Measurements from ENCODE around the gene ACTMAP. TPM values are rescaled to one million over a fixed set of nuclear protein-coding genes. Genes with fewer than 3 reads are reported as not detected.
A peak's percentile ranks its signal among the peaks of the same experiment; 100 is the strongest.
"Not testable (repeated sequence)": the region's sequence is repeated elsewhere in the genome, so short reads cannot be mapped to it uniquely, and the experiment has no call there.

Gene ACTMAP
- total RNA-seq, 6 experiments from 2014 or later = 2.9 to 11.2 (median 4.4) TPM

DNA sequence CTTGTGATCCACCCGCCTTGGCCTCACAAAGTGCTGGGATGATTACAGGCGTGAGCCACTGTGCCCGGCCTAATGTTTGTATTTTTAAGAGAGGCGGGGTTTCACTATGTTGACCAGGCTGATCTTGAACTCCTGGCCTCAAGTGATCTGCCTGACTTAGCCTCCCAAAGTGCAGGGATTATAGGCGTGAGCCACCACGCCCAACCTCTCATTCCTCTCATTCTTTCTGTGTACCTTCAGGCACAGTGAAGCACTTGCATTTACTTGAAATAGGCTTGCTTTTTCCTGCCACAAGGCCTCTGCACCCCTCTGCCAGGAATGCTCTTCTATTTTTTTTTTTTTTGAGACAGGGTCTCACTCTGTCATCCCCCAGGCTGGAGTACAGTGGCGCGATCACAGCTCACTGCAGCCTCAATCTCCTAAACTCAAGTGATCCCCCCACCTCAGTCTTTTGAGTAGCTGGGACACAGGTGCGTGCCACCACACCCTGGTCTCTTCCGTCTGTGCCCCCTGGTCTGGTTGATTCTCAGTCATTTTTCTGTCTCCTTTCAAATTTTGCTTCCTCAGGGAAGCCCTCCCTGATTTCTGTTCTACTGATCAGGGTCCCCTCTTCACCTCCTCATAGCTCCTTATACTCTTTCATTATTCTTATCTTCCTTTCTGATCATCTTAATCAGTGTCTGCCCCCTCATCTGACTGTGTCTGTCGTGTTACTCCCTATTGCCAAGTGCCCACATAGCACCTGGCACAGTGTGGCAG, 15.1 kb downstream of the ACTMAP start:
- Histone ChIP-seq H3K9me3 (no peaks in the 10 kb centered on the region), H3K27me3 (no peaks in the 10 kb centered on the region), H3K4me1 (peaks cover 0 to 8% (median 0%) of the 10 kb centered on the region in 4 donors), H3K36me3 (peaks cover 13 to 72% (median 28%) of the 10 kb centered on the region in 4 donors), H3K27ac (no peak overlapping the region), H3K4me3 (no peak overlapping the region)
- DNase-seq (no peak), ATAC-seq (no peak)
- TF ChIP-seq POLR2A (IDR thresholded peaks at IDR 0.05) (no peak), CTCF (IDR thresholded peaks at IDR 0.05) (no peak)
- intact Hi-C loops (cut with DNase I) = no loop called here
- WGBS (ENCODE audit: insufficient coverage, low coverage, low lambda C conversion rate, missing lambda C conversion rate) = 84% methylated on average over 6 of the region's 11 CpGs

DNA sequence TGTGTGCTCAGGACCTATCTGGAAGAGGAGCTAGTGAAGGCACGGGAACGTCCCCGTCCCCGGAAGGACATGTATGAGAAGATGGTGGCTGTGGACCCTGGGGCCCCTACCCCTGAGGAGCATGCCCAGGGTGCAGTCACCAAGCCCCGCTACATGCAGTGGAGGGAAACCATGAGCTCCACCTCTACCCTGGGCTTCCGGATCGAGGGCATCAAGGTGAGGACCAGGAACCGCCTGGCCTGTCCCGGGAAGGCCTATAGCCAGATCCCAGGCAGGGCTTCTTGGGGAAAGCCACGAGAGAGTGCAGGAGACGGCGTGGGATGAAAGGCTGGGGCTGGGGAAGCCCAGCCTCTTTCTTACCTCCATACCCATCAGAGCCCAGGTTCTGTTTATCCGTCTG, 17.1 kb downstream of the ACTMAP start:
- no peak for TF ChIP-seq CTCF (IDR thresholded peaks at IDR 0.05)
- TF ChIP-seq POLR2A (IDR thresholded peaks at IDR 0.05) = no peak
- H3K4me1 ChIP-seq = peaks cover 0 to 8% (median 0%) of the 10 kb centered on the region in 4 donors
- no peak overlapping the region for H3K4me3 ChIP-seq
- no peaks in the 10 kb centered on the region for H3K27me3 ChIP-seq
- no peak overlapping the region for H3K27ac ChIP-seq
- WGBS (ENCODE audit: insufficient coverage, low coverage, low lambda C conversion rate, missing lambda C conversion rate) = 98% methylated on average over 7 of the region's 13 CpGs
- no peaks in the 10 kb centered on the region for H3K9me3 ChIP-seq
- intact Hi-C loops (cut with DNase I) = no loop called here
- ATAC-seq (peak in 1 of 4 donors; percentile 13), DNase-seq (no peak)
- peaks cover 13 to 81% (median 30%) of the 10 kb centered on the region in 4 donors for H3K36me3 ChIP-seq

DNA sequence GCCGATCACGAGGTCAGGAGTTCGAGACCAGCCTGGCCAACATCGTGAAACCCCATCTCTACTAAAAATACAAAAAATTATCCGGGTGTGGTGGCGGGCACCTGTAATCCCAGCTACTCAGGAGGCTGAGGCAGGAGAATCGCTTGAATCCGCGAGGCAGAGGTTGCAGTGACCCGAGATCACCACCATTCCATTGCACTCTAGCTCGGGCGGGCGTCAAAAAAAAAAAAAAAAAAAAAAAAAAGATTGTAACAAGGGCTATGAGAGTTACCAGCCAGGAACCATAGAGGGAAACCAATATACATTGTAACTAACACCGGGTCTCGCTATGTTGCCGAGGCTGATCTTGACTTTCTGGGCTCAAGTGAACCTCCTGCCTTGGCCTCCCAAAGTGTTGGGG, 18.0 kb downstream of the ACTMAP start:
- WGBS (ENCODE audit: insufficient coverage, low coverage, low lambda C conversion rate, missing lambda C conversion rate) = 95% methylated on average over 10 of the region's 16 CpGs
- DNase-seq = not testable (repeated sequence)

GRCh38 chr19:40730065-40730464, 20.2 kb downstream of the ACTMAP start:
- WGBS (ENCODE audit: insufficient coverage, low coverage, low lambda C conversion rate, missing lambda C conversion rate) = 92% methylated on average over 5 of the region's 5 CpGs
- H3K27ac ChIP-seq; H3K27me3 ChIP-seq; H3K9me3 ChIP-seq; H3K4me3 ChIP-seq; DNase-seq; ATAC-seq; intact Hi-C loops (cut with DNase I); H3K4me1 ChIP-seq: not testable (repeated sequence)
- peaks cover 15 to 88% (median 24%) of the 10 kb centered on the region in 4 donors for H3K36me3 ChIP-seq

More for the DNA sequence above, 18.0 kb downstream of the ACTMAP start:
- H3K36me3 ChIP-seq = peaks cover 16 to 83% (median 28%) of the 10 kb centered on the region in 4 donors
- H3K27me3 ChIP-seq; ATAC-seq; H3K4me3 ChIP-seq; intact Hi-C loops (cut with DNase I); H3K4me1 ChIP-seq; H3K27ac ChIP-seq; H3K9me3 ChIP-seq: not testable (repeated sequence)

DNA sequence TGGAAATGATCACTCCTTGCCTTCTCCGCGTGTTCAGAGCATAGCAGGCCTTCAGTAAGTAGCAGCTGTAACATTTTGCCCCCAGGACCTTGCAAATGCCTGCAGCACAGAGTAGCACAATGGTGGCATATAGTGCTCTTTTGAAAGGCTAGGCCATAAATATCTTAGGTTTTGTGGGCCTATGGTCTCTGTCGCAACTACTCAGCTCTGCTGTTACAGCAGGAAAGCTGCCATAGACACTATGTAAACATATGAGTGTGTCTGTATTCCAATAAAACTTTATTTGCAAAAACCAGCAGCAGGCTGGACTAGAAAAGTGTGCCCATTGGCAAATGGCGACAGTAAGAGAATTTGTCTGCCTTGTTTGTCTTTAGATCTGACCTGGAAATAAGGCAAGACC, 24.0 kb downstream of the ACTMAP start:
- H3K36me3 ChIP-seq = peaks cover 6 to 63% (median 13%) of the 10 kb centered on the region in 4 donors
- H3K4me3 ChIP-seq = no peak overlapping the region
- H3K9me3 ChIP-seq = no peaks in the 10 kb centered on the region
- intact Hi-C loops (cut with DNase I) = no loop called here
- 100% methylated on average over 3 of the region's 4 CpGs for WGBS (ENCODE audit: insufficient coverage, low coverage, low lambda C conversion rate, missing lambda C conversion rate)
- no peaks in the 10 kb centered on the region for H3K4me1 ChIP-seq
- H3K27ac ChIP-seq = no peak overlapping the region
- ATAC-seq (no peak), DNase-seq (no peak)
- H3K27me3 ChIP-seq = no peaks in the 10 kb centered on the region
- TF ChIP-seq POLR2A (IDR thresholded peaks at IDR 0.05) = no peak
- no peak for TF ChIP-seq CTCF (IDR thresholded peaks at IDR 0.05)
